HTERT RPE-1 (cell line): ENCODE measurements around the gene ITGB3.
"Not testable (repeated sequence)": the region's sequence is repeated elsewhere in the genome, so short reads cannot be mapped to it uniquely, and the experiment has no call there.

Source experiments
- in situ Hi-C: fragments of 300-500 bp; cut with MboI; formaldehyde crosslinking; loops from 4 replicates; pipeline ENCODE4 v1.14.3; 2020; ENCODE audit warnings: low sequenced_read_pairs

The ITGB3 gene

GRCh38 chr17:47222047-47222446 is 31.6 kb upstream of the ITGB3 start:
- in situ Hi-C loops: no loop called here

GRCh38 chr17:47223007-47223406 is 30.6 kb upstream of the ITGB3 start:
- in situ Hi-C loops: no loop called here

GRCh38 chr17:47223460-47223859 is 30.2 kb upstream of the ITGB3 start:
- in situ Hi-C loops: no loop called here

- in situ Hi-C loops: not testable (repeated sequence)
Measured at GRCh38 chr17:47224077-47224476, 29.6 kb upstream of the ITGB3 start.

DNA sequence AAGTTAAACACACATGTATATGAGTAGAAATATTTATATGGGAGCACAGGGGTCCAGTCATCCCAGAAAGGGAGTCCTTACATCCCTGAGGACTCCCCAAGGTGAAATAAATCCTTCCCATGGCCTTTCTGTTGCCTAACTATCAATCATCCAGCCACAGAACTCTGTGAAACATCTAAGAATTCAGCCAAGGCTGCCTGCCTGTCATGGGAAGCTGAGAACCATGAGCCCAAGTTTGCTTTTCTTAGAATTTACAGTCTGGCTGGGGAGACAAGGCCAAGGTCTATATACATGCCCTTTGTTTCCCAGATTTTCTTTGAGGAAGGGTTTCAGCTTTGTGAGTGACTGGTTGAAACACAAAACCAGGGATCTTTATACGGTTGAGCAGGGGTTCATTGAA is 28.7 kb upstream of the ITGB3 start:
- in situ Hi-C loops: no loop called here

- in situ Hi-C loops: no loop called here
Measured at GRCh38 chr17:47225436-47225858, 28.2 kb upstream of the ITGB3 start.

- in situ Hi-C loops: no loop called here
Measured at GRCh38 chr17:47225911-47226688, 27.5 kb upstream of the ITGB3 start.

- in situ Hi-C loops: no loop called here
Measured at GRCh38 chr17:47227862-47228261, 25.8 kb upstream of the ITGB3 start.

DNA sequence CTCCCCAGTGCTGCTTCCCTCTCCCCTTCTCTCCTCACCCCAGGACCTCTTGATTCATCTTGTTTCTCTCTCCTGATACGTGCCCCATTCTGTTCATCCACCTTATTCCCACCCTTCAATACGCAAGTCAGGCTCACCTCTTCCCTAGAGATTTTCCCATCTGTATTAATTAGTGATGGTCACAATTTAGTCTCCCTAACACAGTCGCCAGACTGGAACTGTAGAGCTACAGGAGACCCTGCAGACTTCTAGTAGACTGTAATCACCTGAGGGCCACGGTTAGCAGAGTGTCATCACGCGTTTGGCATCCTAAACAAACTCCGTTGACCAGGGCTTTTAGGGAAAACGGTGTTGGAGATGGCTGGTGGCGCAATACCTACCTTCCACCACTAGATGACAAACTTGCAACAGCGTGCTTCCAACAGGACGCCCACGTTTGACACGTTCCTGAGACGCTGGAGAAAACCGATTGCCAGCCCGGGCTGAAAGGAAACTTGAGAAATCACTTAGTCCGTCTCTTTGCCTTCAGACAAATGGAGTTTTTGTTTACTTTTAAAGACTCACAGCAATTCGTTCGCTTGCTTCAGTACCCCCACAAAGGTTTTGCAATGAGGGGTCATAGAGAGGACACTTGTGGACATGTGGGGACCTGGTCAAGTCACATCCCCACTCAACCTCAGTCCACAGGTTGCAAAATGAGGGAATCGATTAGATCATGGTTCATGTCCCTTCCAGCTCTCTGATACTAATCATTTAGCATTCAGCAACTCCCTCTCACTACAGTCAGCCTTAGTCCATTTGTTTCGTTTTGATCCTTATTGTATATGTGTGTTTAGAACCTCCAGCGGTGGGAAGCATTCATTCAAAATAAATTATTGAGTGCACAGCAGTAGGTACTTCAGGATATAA is 23.8 kb upstream of the ITGB3 start:
- in situ Hi-C loops: no loop called here

DNA sequence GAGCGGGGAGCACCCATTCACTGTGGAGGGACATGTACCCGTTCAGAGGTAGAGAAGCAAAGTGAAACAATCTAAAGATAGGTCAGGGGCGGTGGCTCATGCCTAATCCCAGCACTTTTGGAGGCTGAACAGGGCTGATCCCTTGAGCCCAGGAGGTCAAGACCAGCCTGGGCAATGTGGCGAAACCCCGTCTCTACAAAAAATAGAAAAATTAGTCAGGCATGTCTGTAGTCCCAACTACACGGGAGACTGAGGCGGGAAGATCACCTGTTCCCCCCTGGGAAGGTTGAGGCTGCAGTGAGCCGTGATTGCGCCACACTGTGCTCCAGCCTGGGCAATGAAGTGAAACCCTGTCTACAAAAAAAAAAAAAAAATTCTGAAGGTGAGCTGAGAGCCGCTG is 22.8 kb upstream of the ITGB3 start:
- in situ Hi-C loops: no loop called here

DNA sequence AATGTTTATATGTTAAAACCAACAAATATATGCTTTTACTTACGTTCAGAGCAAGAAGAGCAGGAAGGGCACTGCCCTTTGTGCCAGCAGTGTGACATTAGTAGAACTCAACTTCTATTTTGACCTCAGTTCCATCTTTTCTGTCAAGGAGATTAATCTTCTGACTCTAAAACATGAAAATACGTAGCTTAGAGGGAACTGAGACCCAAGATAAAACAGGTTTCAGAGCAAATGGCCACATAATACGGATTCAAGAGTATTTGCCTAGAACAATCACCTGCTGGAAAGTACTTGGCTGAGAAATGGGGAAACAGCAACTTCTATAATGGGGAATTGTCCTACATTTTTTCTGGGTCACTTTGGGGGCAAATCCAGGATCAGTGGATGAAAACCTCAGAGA is 22.3 kb upstream of the ITGB3 start:
- in situ Hi-C loops: no loop called here

GRCh38 chr17:47231866-47232265 is 21.8 kb upstream of the ITGB3 start:
- in situ Hi-C loops: no loop called here

DNA sequence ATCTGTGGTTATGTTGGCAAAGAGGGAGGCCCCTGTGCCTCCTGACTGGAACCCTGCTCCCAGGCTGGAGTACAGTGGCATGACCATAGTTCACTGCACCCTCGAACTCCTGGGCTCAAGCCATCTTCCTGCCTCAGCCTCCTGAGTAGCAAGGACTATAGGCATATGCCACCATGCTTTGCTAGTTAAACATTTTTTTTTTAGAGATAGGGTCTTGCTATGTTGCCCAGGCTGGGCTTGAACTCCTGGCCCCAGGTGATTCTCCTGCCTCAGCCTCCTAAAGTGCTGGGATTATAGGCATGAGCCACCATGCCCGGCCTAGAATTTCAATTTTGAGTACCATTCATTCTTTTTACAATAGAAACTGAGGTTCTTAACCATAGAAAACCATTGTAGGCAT is 21.2 kb upstream of the ITGB3 start:
- in situ Hi-C loops: no loop called here

- in situ Hi-C loops: no loop called here
Measured at GRCh38 chr17:47235506-47235905, 18.1 kb upstream of the ITGB3 start.

- in situ Hi-C loops: no loop called here
Measured at GRCh38 chr17:47235923-47236322, 17.7 kb upstream of the ITGB3 start.

DNA sequence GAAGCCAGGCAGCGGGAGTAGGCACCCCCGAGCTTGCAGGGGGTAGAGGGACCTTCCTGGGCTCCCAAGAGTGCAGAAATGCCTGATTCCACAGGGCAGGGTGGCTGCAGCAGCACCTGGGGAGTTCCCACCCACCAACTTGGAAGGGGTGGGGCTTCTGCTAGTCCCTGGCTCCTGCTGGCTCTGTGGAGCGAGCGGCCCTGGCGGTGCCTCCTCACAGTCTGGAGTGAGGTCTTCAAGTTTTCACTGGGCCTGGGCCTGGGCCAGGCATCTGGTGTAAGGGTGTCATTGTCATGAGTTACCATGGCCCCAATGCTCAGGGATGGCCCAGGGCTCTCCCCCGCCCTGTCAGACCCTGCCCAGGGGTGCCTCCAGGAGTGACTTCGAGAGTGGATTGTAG is 15.8 kb upstream of the ITGB3 start:
- in situ Hi-C loops: no loop called here

DNA sequence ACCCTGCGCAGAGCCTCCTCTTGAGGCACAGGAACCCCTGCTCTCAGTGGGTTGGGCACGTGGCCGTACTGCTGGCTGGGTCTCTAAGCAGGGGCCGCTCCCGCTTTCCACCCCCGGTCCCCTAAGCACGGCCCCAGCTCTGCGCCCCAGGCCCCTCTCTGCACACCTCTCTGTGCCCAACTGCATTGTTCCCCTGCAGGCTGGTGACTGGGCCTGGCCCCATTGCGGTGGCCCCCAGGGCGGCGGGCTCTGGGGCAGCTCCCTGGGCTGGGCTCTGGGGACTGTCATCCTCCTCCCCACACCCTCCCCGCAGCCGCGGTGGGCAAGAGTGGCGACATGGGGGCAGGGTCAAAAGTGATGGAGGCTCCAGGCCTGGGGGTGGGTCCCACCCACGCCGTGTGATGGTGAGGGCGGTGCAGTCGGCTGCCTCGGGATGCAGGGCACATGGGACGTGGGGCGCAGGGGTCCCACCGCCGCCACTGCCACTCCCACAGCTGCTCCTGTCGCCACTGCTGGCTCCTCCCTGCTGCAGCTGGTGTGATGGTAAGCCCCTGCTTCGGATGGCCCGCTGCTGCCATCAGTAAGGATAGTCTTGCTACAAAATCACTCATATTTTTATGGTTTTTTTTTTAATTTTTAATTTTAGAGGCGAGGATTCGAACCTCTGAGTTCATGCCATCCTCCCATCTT is 15.2 kb upstream of the ITGB3 start:
- in situ Hi-C loops: no loop called here

- in situ Hi-C loops: no loop called here
Measured at GRCh38 chr17:47239619-47239966, 14.0 kb upstream of the ITGB3 start.

DNA sequence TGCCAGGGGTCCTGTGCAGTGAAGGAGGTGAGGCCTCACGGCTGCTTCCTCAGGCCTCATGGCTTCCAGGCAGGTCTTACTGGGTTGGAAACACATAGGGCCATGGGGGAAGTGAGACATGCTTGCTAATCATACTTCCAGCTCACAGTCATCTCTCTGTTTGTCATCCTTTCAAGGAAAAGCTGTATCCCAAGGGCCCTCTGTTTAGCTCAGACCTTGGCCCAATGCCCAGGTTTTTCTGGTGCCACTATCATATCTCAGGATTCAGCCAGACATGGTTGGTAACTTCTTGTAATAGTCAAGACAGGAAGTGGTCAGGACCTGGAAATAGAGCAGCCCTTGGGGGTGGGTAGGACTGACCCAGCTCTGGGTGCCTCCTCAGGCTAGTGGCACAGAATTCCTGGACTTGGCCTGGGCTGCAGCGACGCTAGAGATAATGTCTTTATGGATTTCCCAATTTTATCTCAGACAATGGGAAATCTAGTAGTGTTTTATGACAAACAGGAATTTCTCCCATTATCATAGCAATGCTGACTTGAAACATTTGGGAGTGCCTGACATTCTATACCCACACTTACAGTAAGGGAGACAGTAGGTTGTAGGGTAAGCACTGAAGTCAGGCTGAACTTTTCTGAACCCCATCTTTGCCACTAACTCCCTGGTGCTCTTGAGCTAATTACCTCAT is 13.5 kb upstream of the ITGB3 start:
- in situ Hi-C loops: no loop called here

DNA sequence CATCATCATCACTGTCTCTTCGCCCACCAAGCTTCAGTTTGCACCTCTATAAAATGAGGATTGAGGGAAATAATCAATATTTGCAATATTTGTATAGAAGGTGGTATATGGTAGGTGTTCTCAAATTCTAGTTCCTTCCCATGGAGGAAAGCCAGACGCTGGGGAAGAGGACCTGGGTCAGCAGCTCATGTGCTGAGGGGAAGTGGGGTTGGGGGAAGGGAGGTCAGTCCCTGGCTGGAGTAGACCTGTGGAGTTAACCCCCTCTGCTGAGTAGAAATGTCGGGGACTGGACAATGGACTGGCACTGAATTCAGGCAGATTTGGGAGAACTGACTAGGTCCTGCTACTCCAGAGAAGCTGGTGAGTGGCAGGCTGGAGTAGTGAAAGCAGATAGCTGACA is 12.8 kb upstream of the ITGB3 start:
- in situ Hi-C loops: no loop called here

GRCh38 chr17:47242648-47243047 is 11.0 kb upstream of the ITGB3 start:
- in situ Hi-C loops: no loop called here
